CD4-positive, alpha-beta T cell treated with Interleukin-12 subunit alpha and Interleukin-12 subunit beta, for 1 hour (primary cell): ENCODE data around the gene CGB8.
"Not testable (repeated sequence)": the region's sequence is repeated elsewhere in the genome, so short reads cannot be mapped to it uniquely, and the experiment has no call there.

Source experiments
- DNase-seq: peaks from one replicate; pipeline ENCODE4 v3.0.0-alpha.2; 2020

Gene CGB8

GRCh38 chr19:49064768-49065611 lies 16.1 kb upstream of the CGB8 start, which contains the start of gene NTF4:
TSS of gene NTF4 (minus strand) at chr19:49064818. CDS start at chr19:49061997, 2,821 bp downstream.
- no peak for DNase-seq

GRCh38 chr19:49064029-49064629 lies 15.2 kb upstream of the CGB8 start:
- no peak for DNase-seq

- DNase-seq, result no peak
These were observed 12.5 kb upstream of the CGB8 start for GRCh38 chr19:49061445-49061844.

- no peak for DNase-seq
These were observed 12.1 kb upstream of the CGB8 start for GRCh38 chr19:49061000-49061399.

- DNase-seq, result no peak
These were observed 10.1 kb upstream of the CGB8 start for GRCh38 chr19:49059053-49059452.

GRCh38 chr19:49058562-49058961 lies 9.7 kb upstream of the CGB8 start:
- no peak for DNase-seq

- DNase-seq, result peak; percentile 35
These were observed 8.8 kb upstream of the CGB8 start, which contains the start of gene CGB7 for GRCh38 chr19:49057636-49058234. TSS of gene CGB7 (minus strand) at chr19:49057749. CDS start at chr19:49055375, 2,374 bp downstream.

GRCh38 chr19:49056902-49057596 lies 8.1 kb upstream of the CGB8 start:
- not testable (repeated sequence) for DNase-seq

- DNase-seq, result peak; percentile 51
These were observed 7.4 kb upstream of the CGB8 start for GRCh38 chr19:49056101-49056901.

GRCh38 chr19:49050376-49051033 lies 1.6 kb upstream of the CGB8 start:
- DNase-seq, result not testable (repeated sequence)

GRCh38 chr19:49049834-49050233 lies 923 bp upstream of the CGB8 start:
- not testable (repeated sequence) for DNase-seq

- not testable (repeated sequence) for DNase-seq
These were observed 5.4 kb downstream of the CGB8 start, which contains the start of gene CGB5 for GRCh38 chr19:49043548-49043947. TSS of gene CGB5 (plus strand) at chr19:49043848. CDS start at chr19:49044210, 362 bp downstream.

- not testable (repeated sequence) for DNase-seq
These were observed 6.2 kb downstream of the CGB8 start for GRCh38 chr19:49042666-49043065.

GRCh38 chr19:49042177-49042576 lies 6.7 kb downstream of the CGB8 start:
- DNase-seq, result no peak

- DNase-seq, result not testable (repeated sequence)
These were observed 9.2 kb downstream of the CGB8 start for GRCh38 chr19:49039736-49040135.

GRCh38 chr19:49038557-49039276 lies 10.2 kb downstream of the CGB8 start:
- DNase-seq, result not testable (repeated sequence)

GRCh38 chr19:49038111-49038510 lies 10.8 kb downstream of the CGB8 start:
- DNase-seq, result not testable (repeated sequence)

- DNase-seq, result not testable (repeated sequence)
These were observed 12.1 kb downstream of the CGB8 start, which contains the start of gene CGB1 for GRCh38 chr19:49036815-49037214. TSS of gene CGB1 (minus strand) at chr19:49036895. CDS start at chr19:49036711, 184 bp downstream.

GRCh38 chr19:49031642-49032301 lies 17.1 kb downstream of the CGB8 start, which contains the start of gene CGB2:
TSS of gene CGB2 (plus strand) at chr19:49031890. CDS start at chr19:49032096, 206 bp downstream.
- DNase-seq, result peak; percentile 57

GRCh38 chr19:49030323-49030722 lies 18.6 kb downstream of the CGB8 start:
- not testable (repeated sequence) for DNase-seq
